Renal cortex interstitium (tissue), 11 donors: Measurements from ENCODE around the gene NPAS3. TPM values are rescaled to one million over a fixed set of nuclear protein-coding genes. Genes with fewer than 3 reads are reported as not detected.

Source experiments
- DNase-seq, 11 donors: peaks; one replicate each; pipeline ENCODE4 v3.0.0-alpha.2; 2013; ENCODE audit warnings: low read depth in 9 of 11, low spot score in 4 of 11; ENCODE audit errors: extremely low read depth in 1 of 11
- polyA plus RNA-seq, 3 donors: library from polyadenylated mRNA; unstranded; fragments of 120-200 nt; gene quantifications; one replicate each; pipeline ENCODE4 v1.2.1, GENCODE V29; 2013; ENCODE audit not compliant: insufficient read length in 3 of 3

The NPAS3 gene
- polyA plus RNA-seq, 3 donors, result 6.3 to 8.9 (median 8.7) TPM

DNA sequence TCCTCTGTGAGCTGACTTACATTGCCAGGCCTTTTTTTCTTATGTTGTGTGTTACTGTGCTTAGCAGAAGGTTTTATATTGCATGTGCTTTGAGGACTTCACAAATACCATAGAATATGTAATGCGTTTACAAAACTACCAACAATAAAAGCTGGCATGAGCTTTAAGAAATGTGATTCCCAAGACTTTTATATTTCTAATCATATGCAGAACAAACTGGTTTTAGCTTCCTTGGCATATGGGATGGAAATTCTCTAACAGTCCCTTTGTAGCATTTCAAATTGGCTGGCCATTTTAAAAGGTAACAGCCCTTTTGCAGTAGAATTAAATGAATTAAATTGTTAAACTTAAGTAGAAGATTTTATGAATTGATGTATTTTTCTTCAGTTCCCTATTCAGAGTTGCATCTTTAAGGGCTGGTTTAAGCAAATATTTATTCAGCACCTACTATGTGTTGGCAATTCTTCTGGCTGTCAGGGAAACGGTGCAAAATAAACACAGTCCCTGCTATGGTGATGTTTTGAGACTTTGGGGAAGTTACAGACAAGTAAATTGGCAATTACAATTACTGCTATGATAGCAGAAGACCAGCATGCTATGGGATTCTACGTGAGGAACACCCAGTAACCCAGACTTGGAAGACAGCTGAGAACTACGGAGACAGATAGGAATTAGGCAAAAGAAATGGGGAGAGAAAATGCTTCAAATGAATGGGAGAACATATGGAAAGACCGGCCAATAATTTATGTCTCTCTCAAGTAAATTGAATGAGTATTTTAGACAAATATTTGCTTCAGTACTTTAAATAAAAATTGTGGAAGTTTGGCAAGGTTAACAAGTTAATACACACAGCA, 565.8 kb downstream of the NPAS3 start:
- DNase-seq, result no peak

DNA sequence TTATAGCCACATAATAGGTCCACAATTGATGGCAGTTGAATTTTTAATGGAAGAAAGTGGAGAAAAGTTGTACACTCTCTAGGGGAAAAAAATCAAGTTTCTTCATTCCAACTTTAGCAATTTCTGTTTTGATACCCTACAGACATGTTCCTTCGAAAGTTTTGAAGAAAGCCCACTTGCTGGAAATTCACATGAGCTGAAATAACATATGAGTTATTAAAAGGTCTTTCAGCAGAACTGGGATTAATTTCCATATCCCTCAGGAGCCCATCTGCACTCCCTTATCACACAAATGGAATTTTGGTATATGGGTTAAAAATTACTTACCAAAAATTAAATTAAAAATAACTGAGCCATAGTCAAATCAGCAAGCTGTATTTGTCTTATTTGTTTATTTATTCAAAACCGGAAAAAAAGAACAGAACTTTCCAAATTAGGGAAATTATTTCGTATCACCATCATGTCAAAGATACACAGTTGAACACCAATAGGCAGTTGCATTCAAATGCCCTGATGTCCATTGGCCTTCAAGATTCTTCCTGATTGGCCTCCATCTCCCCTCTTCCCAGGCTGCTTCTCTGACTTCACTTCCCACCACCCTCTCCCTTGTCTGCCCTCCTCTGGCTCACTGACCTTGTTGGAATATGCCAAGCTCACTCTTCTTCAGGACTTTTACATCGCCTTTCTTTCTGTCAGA, 566.7 kb downstream of the NPAS3 start:
- no peak for DNase-seq

DNA sequence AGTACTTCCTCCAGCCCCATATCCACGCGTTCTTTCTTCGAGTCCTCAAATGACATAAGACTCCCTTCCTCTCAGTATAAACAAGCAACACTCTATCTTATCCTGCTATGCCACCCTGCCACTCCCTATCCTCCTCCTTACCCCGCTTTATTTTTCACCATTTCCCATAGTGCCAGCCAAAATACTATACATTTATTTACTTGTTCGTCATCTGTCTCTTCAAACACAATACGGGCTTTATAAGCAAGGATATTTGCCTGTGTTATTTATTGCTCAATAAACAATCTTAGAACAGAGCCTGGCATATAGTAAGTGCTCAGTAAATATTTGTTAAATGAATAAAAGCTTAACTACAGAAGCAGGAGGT, 567.3 kb downstream of the NPAS3 start:
- DNase-seq, result no peak

DNA sequence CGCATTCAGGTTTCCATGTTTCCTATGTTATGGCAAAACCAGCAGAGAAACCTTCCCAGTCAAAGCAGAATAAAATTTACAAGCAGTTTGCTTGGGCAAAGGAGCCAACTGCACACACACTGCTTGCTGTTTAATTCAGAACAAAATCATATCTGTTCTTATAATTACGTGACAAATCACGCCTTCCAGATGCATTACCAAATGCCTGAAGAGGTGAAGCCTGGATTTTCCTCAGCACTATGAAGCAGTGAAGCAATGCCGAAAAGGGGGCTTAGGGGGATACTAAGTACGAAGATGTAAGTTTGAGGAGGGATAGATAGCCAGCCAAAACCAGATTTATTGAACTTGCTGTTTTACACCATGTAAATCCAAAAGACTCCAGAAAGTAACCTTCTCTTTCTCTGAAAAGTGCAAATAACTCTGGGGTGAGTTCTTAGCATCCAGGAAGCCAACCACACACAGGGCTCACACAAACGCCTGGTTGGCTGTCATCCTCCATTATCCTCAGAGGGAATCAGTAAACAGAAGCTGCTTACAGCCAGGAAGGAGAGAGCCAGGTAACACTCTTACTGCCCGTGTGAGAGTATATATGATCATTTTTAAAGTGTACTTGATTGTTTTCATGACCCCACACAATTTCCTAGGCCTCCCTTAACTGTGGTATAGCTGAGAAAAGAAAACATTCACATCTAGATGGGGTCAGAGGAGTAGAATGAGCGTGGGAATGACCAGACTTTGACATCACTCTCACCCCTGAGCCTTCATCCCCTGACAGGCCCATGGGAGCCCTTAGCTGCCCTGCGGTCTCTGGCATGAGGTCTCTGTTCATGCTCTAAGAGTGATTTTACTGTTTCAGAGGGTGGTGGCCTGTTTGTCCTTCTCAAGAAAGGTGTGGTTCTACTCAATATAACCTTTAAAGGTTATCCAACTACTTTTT, 569.7 kb downstream of the NPAS3 start:
- DNase-seq, result no peak

DNA sequence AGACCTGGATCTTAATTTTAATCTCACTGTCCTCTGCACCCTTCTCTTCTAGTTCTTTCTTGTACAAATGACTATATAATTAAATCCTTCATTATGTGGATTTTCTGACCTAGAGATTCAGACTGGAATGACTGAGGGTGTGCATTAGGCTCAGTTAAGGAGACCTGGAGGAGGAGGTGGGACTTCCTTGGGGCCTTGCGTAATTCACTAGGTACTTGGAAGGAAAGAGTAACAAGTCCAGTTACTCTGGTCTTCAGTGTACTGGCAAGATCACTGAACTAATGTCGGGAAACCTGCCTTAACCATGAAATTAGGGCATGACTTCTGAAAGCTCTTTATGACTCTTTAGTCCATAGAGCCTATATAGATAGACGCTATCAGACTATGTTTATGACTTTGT, 570.8 kb downstream of the NPAS3 start:
- DNase-seq, result no peak

DNA sequence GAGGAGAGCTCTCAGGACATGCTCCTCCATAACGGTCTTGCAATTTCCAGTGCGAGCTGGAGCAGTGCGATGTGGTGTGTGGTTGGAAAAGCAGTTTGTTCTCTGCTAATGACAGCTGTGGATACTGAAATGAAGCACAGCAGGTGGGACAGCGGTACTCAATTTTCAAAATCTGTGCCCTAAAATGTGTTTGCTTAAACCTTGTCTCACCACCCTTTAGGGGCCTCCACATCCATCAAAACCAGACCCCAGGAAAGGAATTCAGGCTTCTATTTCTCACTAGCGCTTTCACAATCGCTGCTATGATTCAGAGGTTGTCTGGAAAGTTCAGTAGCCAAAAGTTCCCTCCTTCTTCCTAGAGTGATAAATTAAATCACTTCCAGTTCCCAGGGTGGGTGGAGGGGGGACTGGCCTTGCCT, 571.4 kb downstream of the NPAS3 start:
- DNase-seq, result no peak

DNA sequence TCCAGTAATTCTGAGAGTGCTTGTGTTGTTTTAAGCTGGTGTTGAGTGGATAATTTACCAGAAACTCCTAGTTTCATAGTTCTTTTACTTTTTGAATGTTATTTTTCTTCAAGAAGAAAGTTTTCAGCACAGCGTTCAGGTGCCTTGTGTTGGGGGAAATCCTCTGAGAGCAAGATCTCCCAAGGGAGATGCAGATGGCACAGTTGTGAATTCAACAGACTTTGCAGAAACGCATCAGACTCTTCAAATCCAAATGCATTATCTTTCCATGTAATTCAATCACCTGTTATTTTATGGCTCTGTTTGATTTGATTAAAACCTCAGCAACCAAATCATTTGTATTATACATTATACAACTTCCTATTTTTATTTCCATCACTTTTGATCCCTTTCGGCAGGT, 572.3 kb downstream of the NPAS3 start:
- DNase-seq, result no peak

DNA sequence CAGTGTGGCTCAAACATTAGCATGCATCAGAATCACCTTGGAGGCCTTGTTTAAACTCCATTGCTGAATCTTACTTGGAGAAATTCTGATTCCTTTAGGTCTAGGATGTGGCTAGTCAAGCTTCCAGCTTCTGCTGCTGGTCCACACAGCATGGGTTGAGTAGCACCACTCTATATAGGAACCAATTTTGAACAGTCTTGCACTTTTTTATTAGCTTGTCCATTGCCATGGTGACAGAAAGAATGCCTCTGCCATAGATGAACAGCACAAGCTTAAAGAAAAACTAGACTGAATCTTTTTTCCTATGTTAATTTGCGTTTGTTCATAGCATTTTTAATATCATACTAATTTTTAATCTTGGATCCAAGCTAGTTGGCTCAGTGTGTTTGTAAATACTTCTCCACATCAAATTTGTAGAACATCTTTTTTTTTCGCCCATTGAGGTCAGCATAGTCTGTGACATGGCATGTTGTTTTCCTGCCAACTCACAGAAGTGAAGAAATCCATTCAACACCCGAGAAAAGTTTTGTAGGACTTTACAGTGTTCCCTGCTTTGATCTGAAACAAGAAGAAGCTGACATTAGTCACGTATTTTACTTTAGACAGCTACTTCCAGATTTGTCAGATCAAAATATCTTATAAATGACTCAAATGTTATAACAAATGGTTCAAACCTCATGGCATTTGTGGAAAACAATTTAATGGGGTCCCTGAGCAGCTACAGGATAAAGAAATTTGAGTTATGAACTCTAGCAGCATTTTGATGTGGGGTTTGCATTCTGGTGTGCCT, 573.4 kb downstream of the NPAS3 start:
- DNase-seq, result no peak

DNA sequence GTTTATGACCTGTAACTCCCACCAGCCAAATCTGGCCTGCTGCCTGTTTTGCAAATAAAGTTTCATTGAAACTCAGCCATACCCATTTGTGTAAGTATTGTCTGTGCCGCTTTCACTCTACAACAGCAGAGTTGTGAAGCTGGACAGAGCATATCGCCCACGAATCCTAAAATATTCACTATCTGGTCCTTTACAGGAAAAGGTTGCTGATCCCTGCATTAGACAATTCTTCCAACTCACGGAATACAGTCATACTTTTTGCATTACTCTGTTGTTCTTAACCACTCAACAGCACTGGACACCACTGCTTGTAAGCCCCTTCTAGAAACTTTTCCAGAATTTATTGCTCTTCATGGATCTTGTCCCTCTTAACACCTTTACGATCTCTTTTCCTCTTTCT, 576.8 kb downstream of the NPAS3 start:
- DNase-seq, result no peak

DNA sequence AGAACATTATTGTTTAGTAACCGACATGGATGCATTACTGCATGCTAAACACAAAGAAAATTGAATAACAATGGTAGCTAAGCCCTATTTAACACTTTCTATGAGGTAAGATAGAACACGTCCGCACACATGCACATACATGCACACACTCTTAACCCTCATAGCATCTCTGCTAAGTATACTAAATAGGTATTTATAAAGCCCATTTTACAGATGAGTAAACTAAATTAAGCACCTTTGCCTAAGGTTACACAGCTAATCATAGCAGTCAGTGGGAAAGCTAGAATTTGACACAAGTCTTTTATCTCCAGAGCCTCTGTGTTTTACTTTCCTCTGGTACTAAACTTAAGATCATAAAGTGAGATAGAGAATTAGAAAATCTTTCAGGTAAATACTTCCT, 577.2 kb downstream of the NPAS3 start:
- no peak for DNase-seq

DNA sequence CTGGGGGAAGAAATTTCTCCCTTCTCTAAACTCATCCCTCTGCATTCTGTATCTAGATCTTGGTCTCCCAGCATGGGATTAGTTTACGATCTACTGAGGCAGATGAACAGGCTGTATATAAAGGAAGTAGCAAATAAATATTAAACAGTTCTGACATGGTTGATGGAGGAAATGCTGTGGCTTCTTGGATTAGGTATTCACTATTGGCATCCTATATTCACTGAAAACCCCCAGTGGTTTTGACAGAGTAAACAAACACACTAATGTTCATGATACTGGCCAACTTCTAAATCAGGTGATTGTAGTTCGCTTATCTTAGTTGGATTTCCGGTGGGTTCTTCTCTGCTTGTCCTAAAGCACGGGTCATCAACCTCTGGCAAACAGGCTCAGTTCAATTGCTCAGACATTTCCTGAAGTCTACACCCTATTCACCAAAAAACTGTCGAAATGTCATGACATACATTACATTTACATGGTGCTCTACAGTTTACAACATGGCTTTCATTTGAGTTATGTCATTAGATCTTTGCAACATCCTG, 578.3 kb downstream of the NPAS3 start:
- no peak for DNase-seq

DNA sequence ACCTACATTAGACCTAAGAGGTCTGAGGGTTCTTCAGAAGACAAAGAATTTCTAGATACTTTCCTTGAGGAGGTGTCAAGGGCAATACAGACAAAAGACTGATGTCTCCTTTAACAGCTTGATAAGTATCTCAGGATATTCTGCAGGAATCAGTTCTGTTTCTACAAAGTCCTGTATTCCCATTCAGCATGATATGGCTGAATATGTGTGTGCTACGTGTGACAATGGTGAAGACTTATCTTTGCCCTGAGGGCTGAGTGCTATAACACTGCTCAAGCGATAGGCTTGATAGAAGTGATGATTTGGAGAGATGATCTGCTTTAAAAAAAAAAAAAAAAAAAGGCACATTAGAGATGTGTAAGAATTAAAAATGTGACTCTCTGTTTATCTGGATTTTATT, 582.5 kb downstream of the NPAS3 start:
- no peak for DNase-seq

DNA sequence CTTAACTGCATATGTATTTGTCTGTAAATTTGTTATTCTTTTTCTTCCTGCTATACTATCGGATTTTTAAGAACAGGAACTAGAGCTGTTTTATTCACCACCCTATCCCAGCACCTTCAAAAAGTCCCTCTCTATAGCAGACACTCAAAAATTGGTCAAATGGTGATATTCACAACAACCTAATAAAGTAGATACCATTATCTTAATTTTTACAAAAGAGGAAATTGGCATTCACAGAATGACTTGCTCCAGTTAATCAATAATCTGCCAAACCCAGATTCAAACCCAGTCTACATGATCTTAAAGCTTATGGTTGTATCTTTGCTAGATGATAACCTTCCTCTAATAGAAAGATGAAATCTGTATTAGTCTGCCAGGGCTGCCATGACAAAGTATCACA, 585.6 kb downstream of the NPAS3 start:
- no peak for DNase-seq

DNA sequence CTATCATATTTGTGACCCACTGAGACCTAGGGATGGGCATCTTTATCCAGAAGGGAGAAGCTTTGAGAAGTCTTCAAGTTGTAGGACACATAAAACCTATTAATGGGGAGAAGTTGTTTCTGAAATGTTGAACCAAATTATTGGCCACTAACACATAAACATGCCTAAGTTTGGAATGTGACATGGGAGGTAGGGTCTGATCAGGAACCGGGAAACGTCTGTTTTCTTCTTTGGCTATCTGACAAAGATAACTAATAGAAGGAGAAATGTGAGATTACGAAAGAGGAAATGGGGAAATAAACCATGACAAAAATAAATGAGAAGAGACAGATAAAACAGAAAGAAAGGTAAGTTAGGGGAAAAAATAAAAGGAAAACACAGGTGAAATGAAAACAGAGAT, 586.9 kb downstream of the NPAS3 start:
- no peak for DNase-seq

DNA sequence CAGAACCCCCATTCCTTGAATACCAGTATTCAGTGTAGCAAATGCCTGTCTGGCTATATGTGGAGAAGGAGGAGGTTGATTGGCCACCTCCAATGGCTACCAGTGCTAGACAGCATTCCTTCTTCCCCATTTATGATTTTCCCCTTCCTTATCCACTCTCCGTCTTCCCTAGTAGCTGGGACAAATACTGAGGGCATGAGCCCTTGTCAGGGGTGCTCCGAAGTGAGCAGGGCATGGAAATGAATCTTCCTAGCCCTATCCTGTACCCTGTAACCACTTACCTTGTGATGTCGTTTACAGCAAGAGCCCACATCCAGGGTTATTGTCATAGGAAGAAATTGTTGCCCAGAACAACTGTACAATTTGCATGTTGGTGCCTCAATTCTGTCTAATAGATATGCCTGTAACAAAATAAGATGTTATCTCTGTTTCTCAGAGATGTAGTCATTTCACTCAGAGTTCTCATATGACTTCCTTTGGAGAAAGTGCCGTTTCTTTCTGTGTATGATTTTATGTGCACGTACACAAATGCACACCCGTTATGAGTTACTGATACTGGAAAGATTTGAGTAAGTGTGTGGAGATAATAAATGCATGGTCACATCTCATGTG, 588.5 kb downstream of the NPAS3 start:
- DNase-seq, result no peak

DNA sequence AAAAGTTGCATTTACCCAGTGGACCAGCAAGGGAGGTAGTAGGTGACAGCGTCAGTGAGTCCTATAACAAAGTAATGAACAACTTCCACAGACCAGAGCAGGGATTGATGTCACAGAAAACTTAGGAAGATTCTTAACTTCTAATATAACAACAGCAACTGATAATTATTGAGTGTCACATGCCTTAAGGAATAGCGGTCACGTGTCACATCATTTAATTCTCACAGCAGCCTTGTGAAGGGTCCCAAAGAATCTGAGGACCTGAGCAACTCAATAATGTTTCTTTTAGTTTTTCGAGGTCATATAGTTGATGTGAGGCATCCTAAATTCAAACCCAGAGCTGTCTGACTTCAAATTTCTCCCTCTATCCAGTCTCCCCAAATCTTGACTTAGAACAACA, 590.0 kb downstream of the NPAS3 start:
- DNase-seq, result no peak

DNA sequence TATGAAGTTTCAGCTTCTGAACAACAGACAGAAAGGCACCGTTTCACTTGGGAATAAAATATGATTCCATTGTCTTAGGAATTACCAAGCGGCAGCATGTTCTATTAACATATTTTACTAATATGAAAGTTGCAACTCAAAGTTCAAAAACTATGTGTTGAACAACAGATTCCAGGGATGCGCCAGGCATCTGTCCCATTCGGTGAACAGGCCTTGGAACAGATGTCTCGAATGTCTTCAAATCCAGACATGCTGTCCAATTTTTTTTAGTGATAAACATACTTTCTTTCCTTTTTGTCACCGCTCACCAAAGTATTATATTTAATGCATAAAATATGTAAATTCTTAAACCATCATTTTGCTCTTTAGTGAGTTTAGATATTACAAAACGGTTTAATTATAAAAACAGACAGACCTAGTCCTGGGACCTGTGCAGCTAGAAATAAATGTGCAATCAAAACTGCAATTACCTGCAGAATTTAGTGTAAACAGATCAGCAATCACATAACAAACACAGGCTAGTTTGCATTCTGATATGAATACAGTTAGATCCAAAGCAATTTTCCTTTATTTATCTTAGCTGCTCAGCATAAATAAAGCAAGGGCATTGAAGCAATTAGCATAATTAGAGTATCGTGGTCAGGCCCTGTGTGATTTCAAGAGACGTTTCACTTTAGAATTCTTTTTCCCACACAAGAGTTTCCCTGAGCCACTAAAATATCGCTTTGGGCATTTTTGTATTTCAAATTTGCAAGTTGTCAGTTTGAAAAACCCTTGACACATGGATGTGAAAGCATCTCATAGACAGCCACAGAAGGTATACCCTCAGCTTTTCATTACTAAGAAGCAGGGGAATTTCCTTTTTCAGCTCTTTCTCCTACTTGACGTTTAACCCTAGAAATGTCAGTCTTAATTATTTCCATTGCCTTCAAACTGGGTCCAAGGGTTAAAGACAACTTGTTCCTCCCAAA, 591.4 kb downstream of the NPAS3 start:
- no peak for DNase-seq
